GM19240 (cell line): Measurements from ENCODE around the gene IPO13.

Source experiments
- DNase-seq: peaks from one replicate; pipeline ENCODE4 v3.0.0; 2011; ENCODE audit warnings: low spot score; ENCODE audit not compliant: insufficient read length

Gene IPO13

DNA sequence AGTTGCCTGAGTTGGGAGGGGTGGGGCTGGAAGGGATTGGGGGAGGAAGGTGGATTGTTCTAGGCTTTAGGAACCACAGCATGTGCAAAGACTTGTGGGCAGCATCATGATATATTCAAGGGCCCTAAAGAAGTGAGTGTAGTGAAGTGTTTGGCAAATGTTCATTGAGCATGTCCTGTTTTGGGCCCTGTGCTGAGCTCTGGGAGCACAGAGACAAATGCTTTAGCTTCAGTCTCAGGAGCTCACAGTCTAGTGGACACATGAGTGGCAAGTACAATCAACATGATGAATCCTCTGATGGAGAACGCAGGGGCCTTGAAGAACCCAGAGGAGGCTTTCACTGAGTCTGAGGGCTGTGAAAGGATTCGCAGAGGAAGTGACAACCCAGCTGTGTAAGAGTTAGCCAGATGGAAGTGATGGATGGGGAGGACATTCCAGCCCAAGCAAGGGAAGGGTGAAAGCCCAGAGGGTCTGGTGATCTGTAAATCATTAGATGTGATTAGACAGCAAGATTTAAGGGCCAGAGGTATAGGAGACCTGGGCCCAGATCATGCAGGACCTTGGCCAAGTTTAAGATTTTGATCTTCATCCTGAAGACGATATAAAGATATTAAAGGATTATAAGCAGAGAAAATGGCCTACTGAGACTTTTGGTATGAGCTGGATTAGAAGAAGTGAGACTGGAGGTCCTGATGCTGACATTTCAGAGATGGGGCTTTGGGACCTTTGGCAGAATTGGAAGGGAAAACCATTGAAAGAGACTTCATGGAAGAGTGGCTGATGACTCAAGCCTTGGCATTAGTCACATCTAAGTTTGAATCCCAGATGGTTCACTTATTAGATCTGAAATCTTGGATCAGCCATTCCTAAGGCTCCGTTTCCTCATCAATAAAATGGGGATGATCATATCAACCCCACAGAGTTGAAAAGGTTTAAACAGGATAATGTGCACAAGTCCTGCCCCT is 4.6 kb downstream of the IPO13 start:
- no peak for DNase-seq

DNA sequence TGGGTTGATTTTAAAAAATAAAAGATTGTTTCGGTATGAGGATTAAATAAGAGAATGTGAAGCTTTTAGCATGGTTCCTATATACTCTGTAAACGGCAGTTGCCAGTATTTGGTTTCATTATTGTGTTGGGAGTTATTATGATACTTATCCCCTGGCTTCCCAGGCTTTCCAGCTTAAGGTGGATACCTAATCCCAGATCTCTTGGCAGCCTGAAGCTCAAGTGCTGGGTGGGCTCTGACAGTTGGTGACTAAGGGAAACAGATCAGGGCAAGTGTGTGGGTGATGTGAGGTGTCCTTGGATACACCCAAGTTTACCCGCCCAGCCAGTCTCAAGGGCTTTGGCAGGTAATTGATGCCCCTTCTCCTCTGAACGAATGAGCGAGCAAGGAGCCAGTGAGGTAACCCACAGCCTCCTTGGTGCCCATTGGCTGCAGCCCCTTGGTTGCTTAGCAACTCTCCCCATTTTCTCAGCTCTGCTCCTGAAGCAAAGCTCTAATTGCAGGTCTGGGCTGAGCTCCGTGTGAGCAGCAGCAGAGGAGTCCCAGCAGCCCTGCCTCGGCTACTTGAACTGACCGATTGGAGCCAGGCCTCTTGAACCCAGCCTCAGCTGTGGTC is 6.1 kb downstream of the IPO13 start:
- no peak for DNase-seq

DNA sequence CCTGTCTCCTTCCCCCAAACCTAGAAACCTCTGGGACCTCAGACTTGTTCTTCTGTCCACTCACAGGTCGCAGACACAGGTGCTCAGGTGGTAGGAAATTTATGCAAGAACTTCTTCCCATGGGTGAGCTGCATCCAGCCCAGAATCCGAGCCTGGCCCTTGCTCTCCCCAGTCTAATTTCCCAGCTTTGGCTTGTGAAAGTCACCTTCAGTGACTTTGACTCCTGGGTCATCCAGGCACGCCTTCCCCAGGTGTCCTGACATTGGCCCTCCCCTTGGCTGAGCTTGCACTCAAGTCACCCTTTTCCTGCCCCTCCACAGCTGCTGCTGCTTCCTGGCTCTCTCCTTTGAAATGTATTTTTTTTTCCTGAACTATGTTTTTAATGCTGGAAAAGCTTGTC is 6.6 kb downstream of the IPO13 start:
- no peak for DNase-seq

DNA sequence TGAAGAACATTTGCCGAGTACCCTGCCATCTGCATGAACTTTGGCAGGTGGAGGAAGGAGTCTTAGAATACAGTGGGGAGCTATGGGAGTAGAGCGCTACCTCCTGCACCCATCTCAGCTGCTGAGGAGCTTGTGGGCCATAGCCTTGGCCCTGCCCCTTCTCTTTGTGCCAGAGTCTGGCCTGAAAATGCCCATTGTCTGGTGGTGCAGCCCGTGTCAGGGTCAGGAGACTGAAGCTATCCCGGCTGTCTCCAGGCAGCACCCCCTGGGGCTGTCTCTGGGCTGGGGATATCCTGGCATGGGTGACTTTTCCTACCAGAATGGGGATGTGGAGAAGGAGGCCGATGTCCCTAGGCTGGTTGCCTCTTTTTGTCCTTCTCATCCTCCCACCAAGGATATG is 7.3 kb downstream of the IPO13 start:
- no peak for DNase-seq

DNA sequence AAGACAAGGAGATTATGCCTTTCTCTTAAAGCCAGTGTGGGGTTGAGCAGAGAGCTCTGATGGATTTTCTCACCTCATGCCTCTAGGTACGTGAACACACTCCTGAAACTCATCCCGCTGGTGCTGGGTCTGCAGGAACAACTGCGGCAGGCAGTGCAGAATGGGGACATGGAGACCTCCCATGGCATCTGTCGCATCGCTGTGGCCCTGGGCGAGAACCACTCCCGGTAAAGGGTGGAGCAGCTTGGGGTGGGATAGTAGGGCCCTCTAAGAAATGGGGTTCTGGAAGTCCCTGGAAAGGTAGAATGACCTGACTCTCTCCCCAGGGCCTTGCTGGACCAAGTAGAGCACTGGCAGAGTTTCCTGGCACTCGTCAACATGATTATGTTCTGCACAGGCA is 9.5 kb downstream of the IPO13 start:
- no peak for DNase-seq

DNA sequence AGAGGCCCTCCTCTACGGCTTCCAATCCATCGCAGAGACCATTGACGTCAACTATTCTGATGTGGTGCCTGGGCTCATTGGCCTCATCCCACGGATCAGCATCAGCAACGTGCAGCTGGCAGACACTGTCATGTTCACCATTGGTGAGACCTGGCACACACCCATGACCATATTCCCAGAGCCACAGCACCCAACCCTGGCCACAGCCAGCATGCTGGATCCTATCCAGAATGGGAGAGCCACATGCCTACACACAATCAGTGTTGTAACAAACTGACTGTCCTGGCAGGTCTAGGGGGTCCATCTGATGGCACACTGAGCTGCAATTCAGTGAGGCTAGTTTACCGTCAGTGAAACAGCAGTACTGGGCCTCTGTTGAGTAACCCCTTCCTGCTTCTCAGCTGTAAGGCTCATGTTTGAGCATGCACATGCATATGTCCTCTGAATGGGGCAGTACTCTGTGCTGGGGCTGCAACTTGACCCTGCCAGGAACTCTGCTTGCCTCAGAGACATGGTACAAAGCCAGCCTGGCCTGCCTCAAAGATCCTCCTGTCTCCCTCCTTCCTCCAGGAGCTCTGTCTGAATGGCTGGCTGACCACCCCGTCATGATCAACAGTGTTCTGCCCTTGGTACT is 10.8 kb downstream of the IPO13 start:
- no peak for DNase-seq

DNA sequence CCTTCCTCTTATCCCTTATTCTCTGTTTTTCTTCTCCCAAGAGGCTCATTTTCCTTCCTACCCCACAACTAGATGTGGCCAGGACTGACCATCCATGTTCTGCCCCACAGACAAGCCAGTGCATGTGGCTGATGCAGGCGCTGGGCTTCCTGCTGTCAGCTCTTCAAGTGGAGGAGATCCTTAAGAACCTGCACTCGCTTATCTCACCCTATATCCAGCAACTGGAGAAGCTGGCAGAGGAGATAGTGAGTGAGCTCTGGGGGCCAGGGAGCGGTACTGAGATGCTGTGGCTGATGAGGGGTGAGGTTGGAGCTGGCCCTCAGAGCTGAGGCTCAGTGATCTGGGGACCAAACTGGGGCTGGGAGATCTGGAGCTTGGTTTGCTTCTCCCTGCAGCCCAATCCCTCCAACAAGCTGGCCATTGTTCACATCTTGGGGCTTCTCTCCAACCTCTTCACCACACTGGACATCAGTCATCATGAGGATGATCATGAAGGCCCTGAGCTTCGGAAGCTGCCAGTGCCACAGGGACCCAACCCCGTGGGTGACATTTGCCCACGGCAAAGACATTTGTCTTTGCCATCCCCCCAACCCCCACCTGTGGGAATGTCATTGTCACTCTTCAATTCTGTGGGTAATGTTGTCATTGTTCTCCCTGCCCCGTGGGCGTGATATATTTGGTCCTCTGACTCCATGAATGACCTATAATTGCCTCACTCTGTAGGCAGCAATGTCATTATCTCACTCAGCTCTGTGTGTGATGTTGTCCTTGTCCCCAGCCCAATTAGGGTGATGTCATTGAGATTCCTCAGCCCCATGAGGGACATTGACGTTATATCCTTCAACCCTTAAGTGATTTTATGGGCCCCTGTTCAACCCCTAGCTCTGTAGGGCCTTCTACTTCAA is 11.9 kb downstream of the IPO13 start:
- no peak for DNase-seq

DNA sequence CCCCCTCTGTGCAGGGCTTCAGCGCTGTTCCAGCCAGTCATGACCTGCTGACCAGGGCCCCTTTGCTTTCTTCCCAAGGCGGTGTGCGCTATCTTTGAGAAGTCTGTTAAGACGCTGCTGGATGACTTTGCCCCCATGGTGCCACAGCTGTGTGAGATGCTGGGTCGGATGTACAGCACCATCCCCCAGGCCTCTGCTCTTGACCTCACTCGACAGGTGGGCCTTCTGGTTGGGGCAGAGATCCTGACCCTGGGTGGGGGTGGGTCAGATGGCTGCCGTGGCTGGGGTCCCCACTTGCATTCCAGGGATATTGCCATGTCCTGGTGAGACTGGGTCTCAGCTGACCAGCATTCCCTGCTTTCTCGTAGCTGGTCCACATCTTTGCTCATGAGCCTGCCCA is 14.0 kb downstream of the IPO13 start:
- DNase-seq = no peak

DNA sequence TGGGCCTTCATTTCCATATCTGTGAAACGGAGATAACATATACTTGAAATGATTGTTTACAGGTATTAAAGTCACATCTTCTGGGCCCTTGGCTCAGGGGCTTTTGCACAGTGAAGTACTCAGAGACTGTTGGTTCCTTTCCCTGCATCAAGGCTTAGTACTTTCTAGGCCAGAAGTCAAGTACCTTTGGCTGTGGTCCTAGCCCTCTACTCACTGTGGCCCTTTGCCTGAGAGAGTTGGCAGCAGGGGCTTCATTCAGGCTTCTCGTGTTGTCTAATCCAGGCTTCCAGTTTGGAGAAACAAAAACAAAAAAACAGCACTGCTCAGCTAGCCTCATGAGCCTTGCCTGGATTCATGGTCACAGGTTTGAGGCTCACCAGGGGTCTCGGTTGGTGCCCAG is 14.9 kb downstream of the IPO13 start:
- no peak for DNase-seq

DNA sequence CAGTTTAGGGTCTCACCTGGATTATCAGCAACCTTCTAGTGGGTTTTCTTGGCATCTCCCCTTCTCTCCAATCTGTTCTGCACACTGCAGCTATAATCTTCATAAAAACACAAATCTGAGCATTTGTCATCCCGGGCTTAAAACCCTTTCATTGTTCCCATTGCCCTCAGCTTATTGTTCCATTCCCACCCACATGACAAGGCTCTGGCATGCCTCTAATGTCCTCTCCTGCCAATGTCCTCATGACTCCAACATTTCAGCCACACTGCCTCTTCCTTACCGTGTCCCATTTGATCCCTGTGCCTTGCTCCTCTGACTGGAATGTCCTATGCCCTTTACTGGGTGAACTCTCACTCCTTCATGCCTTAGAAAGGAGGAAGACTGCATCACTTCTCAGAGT is 15.6 kb downstream of the IPO13 start:
- DNase-seq = no peak

DNA sequence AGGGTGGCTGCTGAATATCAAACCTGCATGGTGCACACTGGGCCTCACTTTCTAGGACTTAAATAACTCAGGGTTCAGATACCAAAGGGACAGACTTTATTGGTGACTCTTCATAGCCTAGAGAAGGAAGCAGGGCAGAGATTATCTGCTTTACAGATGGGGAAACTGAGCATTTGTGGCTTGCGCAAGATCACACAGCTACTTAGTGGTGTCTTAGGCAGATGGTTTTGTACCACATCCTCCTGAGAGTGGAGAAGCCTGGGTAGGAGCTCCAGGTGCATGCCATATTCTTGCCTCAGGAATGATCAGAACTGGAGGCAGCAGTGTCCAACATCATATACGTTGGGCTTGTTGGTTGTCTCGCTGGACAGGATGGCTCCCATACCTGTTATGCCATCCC is 16.3 kb downstream of the IPO13 start:
- no peak for DNase-seq

DNA sequence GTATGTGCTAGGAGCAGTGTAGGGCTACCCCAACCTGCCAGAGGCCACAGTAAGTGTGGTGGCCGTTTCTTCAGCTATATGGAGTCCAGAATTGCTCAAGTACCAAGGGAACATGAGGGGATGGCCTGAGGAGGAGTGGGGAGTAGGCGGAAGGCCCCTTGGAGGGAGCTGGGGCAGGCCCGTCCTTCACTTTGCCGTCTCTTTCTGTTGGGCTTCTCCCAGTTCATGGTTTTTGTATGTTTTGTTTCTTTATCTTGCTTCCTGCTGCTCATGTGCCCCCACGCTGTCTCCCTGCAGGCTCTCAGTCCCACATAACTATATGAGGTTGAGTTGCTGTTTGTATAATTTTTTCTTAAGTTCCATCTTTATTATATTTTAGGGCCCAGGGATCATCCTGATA is 17.1 kb downstream of the IPO13 start:
- no peak for DNase-seq

DNA sequence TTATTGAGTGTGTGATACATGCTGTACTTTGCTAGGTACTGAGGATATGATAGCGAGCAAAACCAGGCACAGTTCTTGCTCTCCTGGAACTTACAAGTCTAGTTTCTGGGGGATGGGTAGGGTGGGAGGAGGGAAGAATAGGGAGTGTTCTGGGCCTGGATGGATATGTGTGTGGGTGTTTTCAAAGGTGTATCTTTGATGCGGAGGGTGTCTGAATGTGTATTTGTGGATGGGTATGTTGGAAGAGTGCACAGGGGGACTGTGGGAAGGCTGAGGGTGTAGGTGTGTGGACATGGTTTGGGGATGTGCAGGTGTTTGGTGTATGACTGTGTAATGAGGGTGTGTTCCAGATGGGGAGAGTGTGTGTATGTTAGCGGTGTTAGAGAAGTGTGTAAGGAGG is 18.6 kb downstream of the IPO13 start:
- DNase-seq = no peak

DNA sequence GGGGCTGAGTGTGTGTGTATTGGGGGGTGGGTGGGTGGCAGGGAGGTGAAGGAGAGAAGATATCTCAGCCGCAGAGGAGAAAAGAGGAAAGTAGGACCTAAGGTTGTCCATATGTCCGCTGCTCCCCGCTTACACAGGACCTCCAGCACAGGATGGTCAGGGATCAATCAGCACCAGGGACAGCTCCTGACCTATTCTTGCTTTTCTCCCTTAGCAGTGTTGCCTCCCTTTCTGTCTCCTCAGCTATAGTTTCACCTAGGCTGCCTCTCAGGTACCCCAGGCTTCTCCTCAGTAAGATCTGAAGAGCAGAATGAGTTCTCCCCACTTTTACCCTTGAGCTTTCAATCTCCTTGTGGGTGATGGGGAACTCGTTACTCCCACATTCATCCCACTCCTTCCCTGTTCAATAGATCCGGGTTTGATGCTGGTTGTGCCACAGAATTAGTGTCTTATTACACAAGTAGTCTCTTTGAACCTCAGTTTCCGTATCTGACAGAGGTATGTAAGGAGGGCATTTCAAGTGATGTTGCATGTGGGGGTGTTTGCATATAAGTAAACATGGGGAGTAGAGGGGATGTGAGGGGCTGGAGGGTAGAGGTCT is 21.7 kb downstream of the IPO13 start:
- DNase-seq = no peak

DNA sequence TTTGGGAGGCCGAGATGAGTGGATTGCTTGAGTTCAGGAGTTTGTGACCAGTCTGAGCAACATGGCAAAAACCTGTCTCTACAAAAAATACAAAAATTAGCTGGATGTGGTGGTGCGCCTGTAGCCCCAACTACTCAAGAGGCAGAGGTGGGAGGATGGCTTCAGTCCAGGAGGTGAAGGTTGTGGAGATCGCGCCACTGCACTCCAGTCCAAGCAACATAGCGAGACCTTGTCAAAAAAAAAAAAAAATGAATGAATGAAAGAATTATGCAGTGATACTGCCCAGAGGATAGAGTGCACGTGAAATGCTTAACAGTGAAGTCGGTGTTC is 22.6 kb downstream of the IPO13 start:
- DNase-seq = no peak

DNA sequence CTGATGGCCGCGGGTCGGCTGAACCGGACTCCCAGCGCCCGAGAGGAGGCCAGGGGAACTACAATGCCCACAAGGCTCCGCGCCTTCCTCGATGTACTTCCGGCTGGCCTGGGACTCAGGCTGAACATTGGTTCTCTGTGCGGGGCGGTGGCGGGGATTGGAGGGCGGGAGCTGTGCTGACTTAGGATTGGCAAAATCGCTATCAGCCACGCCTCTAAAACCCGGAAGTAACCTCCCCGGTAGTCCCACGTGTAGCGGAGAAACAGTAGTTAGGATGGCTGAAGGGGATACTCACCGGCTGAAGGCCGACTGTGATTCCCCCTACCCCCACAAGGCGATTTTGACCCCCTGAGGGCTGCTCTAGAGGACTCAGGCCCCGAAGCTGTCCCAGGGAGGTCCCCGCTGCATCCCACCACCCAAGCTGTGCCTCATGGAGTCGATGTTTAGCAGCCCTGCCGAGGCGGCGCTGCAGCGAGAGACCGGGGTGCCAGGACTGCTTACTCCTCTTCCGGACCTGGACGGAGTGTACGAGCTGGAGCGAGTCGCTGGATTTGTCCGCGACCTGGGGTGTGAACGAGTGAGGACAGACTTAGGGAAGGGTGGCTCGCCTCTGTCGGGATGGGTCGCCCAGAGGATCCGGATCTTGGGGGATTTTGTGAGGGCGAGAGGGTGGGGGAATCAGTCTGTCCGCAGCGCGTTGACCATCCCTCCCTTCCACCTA is 23.2 kb downstream of the IPO13 start, which contains the start of gene DPH2:
TSS of gene DPH2 (plus strand) at position 265 of the 721 bp plus-strand sequence. CDS start at position 431, 166 bp downstream.
- peak; percentile 100 for DNase-seq

DNA sequence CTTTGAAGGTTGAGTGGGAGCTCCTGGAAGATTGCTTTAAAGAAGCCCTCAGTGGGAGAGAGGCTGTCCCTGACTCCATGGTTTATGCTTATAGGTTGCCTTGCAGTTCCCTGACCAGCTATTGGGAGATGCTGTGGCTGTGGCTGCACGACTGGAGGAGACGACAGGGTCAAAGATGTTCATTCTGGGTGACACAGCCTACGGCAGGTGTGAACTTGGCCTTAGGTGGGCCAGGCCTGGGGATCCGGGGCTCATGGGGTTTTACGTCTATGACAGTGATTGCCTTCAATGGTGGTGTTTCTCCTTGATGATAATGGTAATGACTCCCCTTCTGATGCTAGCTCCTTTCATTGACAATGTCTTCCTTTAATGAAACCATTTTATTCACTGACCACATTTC is 23.8 kb downstream of the IPO13 start:
- no peak for DNase-seq

DNA sequence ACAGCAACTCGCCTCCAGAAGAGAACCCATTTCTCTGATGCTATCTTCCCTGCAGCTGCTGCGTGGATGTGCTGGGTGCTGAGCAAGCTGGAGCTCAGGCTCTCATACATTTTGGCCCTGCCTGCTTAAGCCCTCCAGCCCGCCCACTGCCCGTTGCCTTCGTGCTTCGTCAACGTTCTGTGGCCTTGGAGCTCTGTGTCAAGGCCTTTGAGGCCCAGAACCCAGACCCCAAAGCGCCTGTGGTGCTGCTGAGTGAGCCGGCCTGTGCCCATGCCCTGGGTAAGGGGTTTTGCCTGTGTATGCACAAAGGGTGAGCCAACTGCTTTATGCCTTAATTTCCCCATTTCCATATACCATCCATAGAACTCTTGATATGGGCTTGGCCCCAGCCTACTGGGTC is 24.2 kb downstream of the IPO13 start:
- no peak for DNase-seq

DNA sequence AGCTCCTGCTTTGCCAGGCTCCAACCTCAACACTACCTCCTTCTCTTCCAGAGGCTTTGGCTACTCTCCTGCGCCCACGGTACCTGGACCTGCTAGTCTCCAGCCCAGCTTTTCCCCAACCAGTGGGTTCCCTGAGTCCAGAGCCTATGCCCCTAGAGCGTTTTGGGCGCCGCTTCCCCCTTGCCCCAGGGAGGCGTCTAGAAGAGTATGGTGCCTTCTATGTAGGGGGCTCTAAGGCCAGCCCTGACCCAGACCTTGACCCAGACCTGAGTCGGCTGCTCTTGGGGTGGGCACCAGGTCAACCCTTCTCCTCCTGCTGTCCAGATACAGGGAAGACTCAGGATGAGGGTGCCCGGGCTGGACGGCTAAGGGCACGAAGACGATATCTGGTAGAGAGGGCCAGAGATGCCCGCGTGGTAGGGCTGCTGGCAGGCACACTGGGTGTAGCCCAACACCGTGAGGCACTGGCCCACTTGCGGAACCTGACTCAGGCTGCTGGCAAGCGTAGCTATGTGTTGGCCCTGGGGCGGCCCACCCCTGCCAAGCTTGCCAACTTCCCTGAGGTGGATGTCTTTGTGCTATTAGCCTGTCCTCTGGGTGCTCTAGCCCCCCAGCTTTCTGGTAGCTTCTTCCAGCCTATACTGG is 24.7 kb downstream of the IPO13 start:
- no peak for DNase-seq

DNA sequence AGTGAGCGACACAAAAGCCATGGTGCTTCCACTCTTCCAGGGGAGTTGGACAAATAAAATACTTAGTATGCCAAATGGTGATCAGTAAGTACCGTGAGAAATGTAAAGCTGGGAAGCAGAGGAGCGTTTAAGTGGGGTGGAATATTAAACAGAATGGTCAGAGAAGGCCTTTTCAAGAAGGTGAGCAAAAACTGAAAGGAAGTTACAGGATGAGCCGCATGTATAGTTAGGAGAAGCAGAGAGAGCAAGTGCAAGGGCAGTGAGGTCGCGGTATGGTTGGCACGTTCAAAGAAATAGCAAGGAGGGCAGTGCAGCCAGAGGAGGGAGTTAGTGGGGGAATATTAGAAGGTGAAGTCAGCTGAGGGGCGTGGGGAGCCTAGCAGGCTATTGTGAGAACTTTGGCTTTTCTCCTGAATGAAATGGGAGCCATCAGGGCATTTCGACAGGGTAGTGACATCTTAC is 27.3 kb downstream of the IPO13 start:
- no peak for DNase-seq
